LNCAP (cell line): ENCODE measurements around the gene COQ4.

Source experiments
- TF ChIP-seq, protein P1 (sequence below): fragments of 450-650 bp; IDR thresholded peaks from 2 replicates; pipeline ENCODE4 v1.5.1; 2017; ENCODE audit warnings: mild to moderate bottlenecking

COQ4 gene

DNA sequence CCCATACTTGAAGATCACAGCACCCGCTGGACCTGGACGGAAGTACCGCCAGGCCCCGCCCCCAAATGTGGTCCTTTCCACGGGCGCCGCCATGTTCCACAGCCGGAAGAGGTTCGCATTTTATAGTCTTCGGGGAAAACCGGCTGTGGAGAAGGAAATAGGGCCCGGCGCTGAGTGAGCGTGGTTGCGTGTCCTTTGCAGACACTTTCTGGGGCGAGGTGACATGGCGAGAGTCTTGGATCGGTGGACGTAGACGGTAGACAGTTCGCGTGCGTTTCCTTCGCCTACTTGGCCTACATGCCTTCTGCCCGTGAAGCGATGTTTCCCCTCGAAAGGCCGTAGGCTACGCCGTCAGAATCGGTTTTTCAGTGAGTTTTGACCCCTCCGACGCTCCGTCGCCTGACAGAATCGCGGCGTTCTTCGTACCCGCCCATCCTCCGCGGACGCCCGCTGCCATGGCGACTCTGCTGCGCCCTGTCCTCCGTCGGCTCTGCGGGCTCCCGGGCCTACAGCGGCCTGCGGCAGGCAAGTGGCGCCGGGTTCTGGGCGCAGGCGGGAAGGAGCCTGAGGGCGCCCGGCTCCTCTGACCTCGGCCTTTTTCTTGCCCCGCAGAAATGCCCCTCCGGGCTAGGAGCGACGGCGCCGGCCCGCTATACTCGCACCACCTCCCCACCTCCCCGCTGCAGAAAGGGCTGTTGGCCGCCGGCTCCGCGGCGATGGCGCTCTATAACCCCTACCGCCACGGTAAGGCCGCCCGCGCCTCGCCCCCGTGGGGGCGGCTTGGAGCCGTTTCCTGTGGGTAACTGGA is at the start of gene COQ4, which contains the start of gene TRUB2:
Gene COQ4, plus strand, starts transcription at position 436 of the 808 bp plus-strand sequence. Its CDS starts 20 bp downstream, at position 456.
Gene TRUB2, minus strand, starts transcription at position 44 of the 808 bp plus-strand sequence. Its CDS starts 39 bp downstream, at position 5.
- TF ChIP-seq, protein P1, sequence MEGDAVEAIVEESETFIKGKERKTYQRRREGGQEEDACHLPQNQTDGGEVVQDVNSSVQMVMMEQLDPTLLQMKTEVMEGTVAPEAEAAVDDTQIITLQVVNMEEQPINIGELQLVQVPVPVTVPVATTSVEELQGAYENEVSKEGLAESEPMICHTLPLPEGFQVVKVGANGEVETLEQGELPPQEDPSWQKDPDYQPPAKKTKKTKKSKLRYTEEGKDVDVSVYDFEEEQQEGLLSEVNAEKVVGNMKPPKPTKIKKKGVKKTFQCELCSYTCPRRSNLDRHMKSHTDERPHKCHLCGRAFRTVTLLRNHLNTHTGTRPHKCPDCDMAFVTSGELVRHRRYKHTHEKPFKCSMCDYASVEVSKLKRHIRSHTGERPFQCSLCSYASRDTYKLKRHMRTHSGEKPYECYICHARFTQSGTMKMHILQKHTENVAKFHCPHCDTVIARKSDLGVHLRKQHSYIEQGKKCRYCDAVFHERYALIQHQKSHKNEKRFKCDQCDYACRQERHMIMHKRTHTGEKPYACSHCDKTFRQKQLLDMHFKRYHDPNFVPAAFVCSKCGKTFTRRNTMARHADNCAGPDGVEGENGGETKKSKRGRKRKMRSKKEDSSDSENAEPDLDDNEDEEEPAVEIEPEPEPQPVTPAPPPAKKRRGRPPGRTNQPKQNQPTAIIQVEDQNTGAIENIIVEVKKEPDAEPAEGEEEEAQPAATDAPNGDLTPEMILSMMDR = no peak

DNA sequence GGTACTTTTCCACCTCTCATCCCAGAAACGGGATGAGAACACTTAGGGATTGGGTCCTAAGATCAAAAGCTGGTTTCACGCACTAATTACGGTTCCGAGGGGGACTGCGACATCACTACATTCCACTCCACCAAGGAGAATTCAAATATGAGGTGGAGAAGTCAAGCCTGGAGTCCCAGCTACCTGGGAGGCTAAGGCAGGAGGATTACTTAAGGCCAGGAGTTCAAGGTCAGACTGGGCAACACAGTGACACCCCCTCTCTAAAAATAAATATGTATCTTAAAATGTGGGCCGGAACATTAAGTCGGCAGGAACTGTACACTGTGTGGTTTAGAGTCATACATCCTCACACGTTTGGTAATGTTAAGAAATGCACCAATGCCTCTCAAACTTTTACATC is 48.4 kb upstream of the COQ4 start:
- TF ChIP-seq, protein P1 = no peak

DNA sequence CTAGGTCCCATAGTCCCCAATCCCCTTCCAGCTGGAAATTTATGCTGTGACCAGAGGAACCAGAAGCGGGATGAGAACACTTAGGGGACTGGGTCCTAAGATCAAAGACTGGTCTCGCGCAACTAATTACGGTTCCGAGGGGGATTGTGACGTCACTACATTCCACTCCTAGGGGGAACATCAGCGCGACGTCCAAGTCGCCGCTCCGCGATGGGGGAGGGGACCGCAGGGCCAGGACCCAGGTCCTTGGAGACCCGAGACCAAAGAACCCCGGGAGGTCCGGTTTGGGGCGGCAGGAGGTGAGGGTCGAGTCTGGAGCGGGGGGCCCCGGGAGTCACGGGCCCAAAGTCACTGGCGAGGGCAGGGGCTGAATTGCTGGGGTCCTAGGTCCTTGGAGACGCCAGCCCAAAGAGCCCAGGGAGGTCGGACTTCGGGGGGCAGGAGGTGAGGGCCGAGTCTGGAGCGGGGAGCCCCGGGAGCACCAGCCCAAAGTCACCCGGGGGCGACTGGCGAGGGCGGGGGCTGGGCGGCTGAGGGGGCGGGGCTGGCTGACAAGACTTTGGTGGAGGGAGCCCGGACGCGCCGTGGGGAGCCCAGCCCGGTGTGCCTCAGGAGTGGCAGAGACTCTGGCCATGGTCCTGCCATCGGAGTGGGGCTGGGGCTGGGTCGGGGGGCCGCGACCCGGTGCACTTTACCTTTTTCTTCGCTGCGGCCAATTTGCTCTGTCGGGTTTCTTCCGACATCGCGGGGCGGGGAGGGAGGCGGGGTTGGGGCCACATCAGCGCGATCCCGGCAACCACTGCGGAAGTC is 47.2 kb upstream of the COQ4 start, which contains the start of gene GOLGA2:
Gene GOLGA2, minus strand, starts transcription at position 810 of the 810 bp plus-strand sequence. Its CDS starts 31 bp downstream, at position 779.
- TF ChIP-seq, protein P1 = no peak

DNA sequence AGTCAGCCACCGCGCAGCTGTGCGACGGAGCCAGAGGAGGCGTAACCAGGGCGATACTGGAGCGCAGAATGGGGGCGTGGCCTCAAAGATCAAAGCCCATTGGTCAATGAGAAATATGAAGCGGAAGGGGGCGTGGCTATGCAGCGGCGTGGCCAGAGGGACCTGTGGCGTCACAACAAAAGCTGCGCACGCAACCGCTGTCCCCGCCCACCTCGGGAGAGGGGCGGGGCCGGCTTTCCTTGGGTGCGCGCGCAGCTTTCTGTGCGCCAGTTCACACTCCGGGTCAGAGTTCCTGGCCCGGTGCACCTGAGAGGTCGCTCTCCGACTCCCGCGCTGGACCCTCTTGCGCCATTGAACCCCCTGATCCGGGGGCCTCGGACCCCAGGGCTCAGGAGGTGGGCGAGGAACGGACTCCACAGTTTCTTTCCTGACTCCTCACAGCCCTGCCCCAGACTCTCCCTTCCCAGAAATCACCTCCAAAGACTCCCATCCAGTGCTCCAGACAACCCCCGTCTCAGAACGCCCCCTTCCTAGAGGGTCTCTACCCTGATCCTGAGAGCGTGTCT is 46.5 kb upstream of the COQ4 start, which contains the start of gene SWI5:
Gene SWI5, plus strand, starts transcription at position 269 of the 566 bp plus-strand sequence.
- TF ChIP-seq, protein P1 = no peak

DNA sequence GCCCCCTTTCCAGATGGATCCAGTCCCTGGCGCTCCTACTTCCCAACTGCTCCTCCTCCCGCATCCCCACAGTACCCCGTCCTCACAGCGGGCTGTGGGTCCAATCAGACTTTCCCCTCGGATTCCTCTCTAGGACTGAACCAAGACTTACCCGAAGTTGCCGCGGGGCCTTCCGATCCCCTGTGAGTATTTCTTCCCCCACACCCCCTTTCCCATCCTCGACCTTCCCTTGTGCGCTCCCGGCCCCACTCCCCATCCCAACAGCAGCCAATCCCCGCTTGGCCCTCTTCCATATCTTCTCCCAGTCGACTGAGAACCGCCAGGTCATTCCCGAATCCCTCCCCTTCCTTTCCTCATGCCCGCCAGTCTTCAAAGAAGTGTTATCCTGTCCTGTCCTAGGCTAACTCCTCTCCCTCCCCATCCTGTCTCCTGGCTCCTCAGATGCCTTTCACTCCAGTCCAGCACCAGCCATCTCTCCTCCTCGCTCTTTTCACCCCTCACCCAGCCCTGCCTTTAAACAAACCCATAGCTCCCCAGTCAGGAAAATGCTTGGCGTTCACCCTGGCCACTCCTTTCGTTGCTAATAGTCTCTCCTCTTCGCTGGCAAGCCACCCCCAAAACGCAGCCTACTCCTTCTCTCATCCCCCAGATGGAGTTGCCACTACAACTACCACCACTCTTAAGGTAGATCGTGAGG is 45.9 kb upstream of the COQ4 start:
- TF ChIP-seq, protein P1 = no peak

DNA sequence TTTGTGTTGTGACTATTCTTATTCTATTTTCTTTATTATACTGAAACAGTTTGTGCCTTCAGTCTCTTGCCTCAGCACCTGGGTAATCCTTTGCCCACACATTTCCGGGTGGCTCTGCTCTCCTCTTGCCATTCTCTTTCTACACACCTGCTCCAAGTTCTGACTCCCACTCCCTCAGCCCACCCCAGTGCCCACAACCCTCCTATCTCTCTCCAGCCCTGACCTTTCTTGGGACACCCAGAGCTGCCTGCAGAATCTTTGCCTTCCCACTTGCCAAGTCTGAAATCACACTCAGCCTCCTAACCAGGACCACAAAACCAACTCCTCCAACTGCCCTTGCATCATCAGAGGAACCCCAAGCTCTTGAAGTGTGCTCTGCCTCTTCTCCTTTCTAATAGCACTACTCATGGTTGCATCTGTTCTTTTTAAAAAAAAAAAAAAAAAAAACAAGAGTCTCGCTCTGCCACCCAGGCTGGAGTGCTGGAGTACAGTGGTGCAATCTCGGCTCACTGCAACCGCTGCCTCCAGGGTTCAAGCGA is 42.5 kb upstream of the COQ4 start:
- TF ChIP-seq, protein P1 = no peak
